Activated B cell treated with CpG ODN at 0.5 μM for 24 hours (primary cell): ENCODE measurements around the gene CSNK2A1. TPM values are rescaled to one million over a fixed set of nuclear protein-coding genes. Genes with fewer than 3 reads are reported as not detected.

Experiments
- ATAC-seq: fragments of 200-7000 bp; cut with Tn5 transposase; one replicate; pipeline ENCODE4 v1.10.0; 2021; ENCODE audit warnings: low read depth, mild to moderate bottlenecking, moderate library complexity
- CTCF ChIA-PET: fragments of 350-600 bp; sonication (Branson Sonifier 250); formaldehyde crosslinking; loops from one replicate; lab custom pipeline; 2021; ENCODE audit warnings: antibody characterized with exemption; lab: Charles Lee
- POLR2A ChIA-PET: fragments of 350-600 bp; sonication (Branson Sonifier 250); formaldehyde crosslinking; loops from one replicate; lab custom pipeline; 2021; ENCODE audit warnings: antibody characterized with exemption; lab: Charles Lee
- DNase-seq: peaks from one replicate; pipeline ENCODE4 v3.0.0; 2022
- H3K27ac Mint-ChIP-seq: one replicate; pipeline ENCODE4 v1.8.0; 2020; ENCODE audit warnings: mixed read lengths
- H3K27me3 Mint-ChIP-seq: one replicate; pipeline ENCODE4 v1.8.0; 2021; ENCODE audit warnings: mixed read lengths
- H3K36me3 Mint-ChIP-seq: one replicate; pipeline ENCODE4 v1.8.0; 2021; ENCODE audit warnings: low read depth, mixed read lengths
- H3K4me1 Mint-ChIP-seq: one replicate; pipeline ENCODE4 v1.8.0; 2021; ENCODE audit warnings: mixed read lengths
- H3K4me3 Mint-ChIP-seq: one replicate; pipeline ENCODE4 v1.8.0; 2020; ENCODE audit warnings: mild to moderate bottlenecking, mixed read lengths
- H3K9me3 Mint-ChIP-seq: one replicate; pipeline ENCODE4 v1.8.0; 2020; ENCODE audit warnings: mixed read lengths
- CTCF ChIP-seq: fragments of 200-600 bp; IDR thresholded peaks from one replicate; pipeline ENCODE4 v1.8.0; 2022; ENCODE audit warnings: antibody characterized with exemption, mild to moderate bottlenecking
- intact Hi-C: fragments of 100-400 bp; cut with micrococcal nuclease; formaldehyde crosslinking; loops from one replicate; pipeline ENCODE4 v1.15.1; 2024
- total RNA-seq: library from RNA; stranded (reverse); gene quantifications from 2 replicates; pipeline ENCODE4 v1.2.3, GENCODE V29; 2022

Gene CSNK2A1
- total RNA-seq, 1 donor from 2014 or later, result 140 TPM

DNA sequence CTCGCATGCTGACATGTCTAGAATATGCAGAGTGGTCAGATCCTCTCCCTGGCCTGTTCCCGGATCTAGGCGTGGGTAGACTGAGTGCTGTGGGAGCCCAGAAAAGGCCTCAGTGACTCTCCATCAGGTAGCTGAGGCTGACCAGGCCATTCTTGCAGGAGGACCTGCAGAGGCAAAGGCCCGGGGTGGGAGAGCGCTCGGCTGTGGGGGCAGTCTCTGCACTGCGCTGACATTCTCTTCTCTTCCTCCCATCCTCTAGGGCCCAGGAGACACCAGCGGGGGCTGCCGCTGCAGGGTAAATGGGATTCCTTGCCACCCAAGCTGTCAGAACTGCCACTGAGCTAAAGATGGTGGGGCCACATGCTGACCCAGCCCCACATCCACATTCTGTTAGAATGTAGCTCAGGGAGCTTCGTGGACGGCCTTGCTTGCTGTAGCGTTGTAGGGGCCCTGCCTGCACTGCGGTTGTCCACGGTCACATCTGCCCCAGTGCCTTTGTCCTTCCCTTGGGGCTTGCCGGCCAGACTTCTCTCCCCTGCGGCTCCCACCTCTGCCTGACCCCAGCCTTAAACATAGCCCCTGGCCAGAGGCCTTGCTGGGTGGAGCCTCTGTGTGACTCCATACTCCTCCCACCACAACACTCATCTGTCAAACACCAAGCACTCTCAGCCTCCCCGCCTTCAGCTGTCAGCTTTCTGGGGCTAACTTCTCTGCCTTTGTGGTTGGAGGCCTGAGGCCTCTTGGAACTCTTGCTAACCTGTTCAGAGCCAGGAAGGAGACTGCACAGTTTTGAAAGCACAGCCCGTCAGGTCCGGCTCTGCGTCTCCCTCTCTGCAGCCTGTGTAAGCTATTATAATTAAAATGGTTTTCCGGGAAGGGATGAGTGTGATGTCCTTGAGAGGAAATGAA is 113.2 kb downstream of the CSNK2A1 start:
- H3K36me3 Mint-ChIP-seq, result peaks cover 65% of the 10 kb centered on the region
- H3K27ac Mint-ChIP-seq, result no peak overlapping the region
- peaks cover 29% of the 10 kb centered on the region for H3K4me1 Mint-ChIP-seq
- no peaks in the 10 kb centered on the region for H3K27me3 Mint-ChIP-seq
- POLR2A ChIA-PET, result interaction anchor here (0.9 kb wide), 1 partner anchor 23 kb away, joined by 3 read pairs; no protein-coding TSS in a partner anchor
- H3K9me3 Mint-ChIP-seq, result no peaks in the 10 kb centered on the region
- TF ChIP-seq CTCF, result no peak
- no peak overlapping the region for H3K4me3 Mint-ChIP-seq
- intact Hi-C loops, result no loop called here
- DNase-seq, result no peak
- no peak for ATAC-seq
- CTCF ChIA-PET, result no interaction called here

GRCh38 chr20:428658-429200 is 114.9 kb downstream of the CSNK2A1 start:
- peaks cover 72% of the 10 kb centered on the region for H3K36me3 Mint-ChIP-seq

GRCh38 chr20:427849-428657 is 115.5 kb downstream of the CSNK2A1 start:
- no peak for TF ChIP-seq CTCF
- intact Hi-C loops, result no loop called here
- DNase-seq (no peak), ATAC-seq (no peak)
- Mint-ChIP-seq H3K36me3 (peaks cover 70% of the 10 kb centered on the region), H3K4me1 (peaks cover 7% of the 10 kb centered on the region), H3K4me3 (no peak overlapping the region), H3K27me3 (no peaks in the 10 kb centered on the region), H3K9me3 (no peaks in the 10 kb centered on the region), H3K27ac (no peak overlapping the region)
- POLR2A ChIA-PET, result no interaction called here
- CTCF ChIA-PET, result no interaction called here

More at GRCh38 chr20:428658-429200, 114.9 kb downstream of the CSNK2A1 start:
- peaks cover 14% of the 10 kb centered on the region for H3K4me1 Mint-ChIP-seq
- ATAC-seq (no peak), DNase-seq (no peak)
- intact Hi-C loops, result no loop called here
- ChIA-PET CTCF (no interaction called here), POLR2A (interaction anchor here (0.7 kb wide), 1 partner anchor 1383 kb away, joined by 4 read pairs; no protein-coding TSS in a partner anchor)
- H3K27me3 Mint-ChIP-seq, result no peaks in the 10 kb centered on the region
- TF ChIP-seq CTCF, result no peak
- H3K9me3 Mint-ChIP-seq, result no peaks in the 10 kb centered on the region
- no peak overlapping the region for H3K4me3 Mint-ChIP-seq
- no peak overlapping the region for H3K27ac Mint-ChIP-seq

- ChIA-PET POLR2A (no interaction called here), CTCF (no interaction called here)
- intact Hi-C loops, result no loop called here
- H3K36me3 Mint-ChIP-seq, result peaks cover 74% of the 10 kb centered on the region
- no peaks in the 10 kb centered on the region for H3K9me3 Mint-ChIP-seq
- no peak overlapping the region for H3K27ac Mint-ChIP-seq
- H3K27me3 Mint-ChIP-seq, result no peaks in the 10 kb centered on the region
- TF ChIP-seq CTCF, result no peak
- DNase-seq (no peak), ATAC-seq (no peak)
- no peak overlapping the region for H3K4me3 Mint-ChIP-seq
- H3K4me1 Mint-ChIP-seq, result peaks cover 2% of the 10 kb centered on the region
Measured at GRCh38 chr20:427401-427800, 116.2 kb downstream of the CSNK2A1 start.
